Peyer's patch (tissue), 4 donors: Measurements from ENCODE around the gene SH3BP1.

Source experiments
- POLR2A ChIP-seq, 2 donors: fragments of 450-650 bp; IDR thresholded peaks; one replicate each; pipeline ENCODE4 v1.5.1; 2017; ENCODE audit warnings: antibody characterized with exemption in 2 of 2, mild to moderate bottlenecking in 2 of 2, moderate library complexity in 2 of 2
- TF ChIP-seq, protein P1 (sequence below), 6 experiments: fragments of 450-650 bp in 4 of 6; fragments of 200-600 bp in 2 of 6; sonication (generic) in 1 of 6; IDR thresholded peaks; one replicate each; pipeline ENCODE4 v1.5.1; 2017 to 2019; ENCODE audit warnings: antibody characterized with exemption in 6 of 6, mild to moderate bottlenecking in 3 of 6, moderate library complexity in 1 of 6

DNA sequence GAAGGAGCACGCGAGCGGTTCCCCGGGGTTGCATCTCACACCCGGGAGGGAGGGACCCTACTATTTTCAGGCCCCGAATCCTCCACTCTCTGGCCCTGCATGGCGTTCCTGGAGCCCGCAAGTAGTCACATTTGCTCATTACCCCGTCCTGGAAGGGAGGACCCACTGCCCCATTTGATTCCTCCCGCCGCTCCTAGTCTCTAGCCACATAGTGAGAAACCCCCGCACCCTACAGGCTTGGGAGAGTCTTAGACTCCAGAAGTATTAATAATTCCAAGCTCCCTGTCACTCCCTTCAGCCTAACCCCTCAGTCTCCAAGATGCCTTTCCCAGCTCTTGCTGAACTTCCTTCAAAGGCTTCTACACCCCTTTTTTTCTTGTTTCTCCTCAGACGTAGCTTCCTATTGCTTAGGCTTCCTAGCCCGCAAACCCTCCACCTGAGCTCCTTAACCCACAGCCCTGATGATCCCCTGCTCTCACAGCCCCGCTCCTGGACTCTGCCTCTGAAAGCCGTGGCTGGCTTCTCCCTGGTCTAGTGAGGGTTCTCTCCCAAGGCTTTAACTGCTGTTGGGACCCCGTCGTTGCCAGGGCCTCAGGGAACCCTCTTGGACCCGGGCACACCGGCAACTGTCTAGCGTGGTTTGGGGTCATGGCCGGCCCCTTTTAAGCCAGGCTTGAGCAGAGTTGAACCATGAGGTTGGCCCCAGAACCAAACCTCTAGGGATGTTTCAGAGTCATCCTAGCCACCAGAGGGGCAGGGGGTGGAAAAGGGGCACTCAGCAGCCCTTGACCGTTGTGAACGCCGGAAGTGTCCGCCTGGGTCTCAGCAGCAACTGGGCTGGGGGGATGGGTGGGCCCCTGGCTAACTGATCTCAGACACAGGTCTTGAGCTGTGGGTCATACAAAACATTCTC lies 30.0 kb upstream of the SH3BP1 start:
- TF ChIP-seq, protein P1, sequence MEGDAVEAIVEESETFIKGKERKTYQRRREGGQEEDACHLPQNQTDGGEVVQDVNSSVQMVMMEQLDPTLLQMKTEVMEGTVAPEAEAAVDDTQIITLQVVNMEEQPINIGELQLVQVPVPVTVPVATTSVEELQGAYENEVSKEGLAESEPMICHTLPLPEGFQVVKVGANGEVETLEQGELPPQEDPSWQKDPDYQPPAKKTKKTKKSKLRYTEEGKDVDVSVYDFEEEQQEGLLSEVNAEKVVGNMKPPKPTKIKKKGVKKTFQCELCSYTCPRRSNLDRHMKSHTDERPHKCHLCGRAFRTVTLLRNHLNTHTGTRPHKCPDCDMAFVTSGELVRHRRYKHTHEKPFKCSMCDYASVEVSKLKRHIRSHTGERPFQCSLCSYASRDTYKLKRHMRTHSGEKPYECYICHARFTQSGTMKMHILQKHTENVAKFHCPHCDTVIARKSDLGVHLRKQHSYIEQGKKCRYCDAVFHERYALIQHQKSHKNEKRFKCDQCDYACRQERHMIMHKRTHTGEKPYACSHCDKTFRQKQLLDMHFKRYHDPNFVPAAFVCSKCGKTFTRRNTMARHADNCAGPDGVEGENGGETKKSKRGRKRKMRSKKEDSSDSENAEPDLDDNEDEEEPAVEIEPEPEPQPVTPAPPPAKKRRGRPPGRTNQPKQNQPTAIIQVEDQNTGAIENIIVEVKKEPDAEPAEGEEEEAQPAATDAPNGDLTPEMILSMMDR (IDR thresholded peaks at IDR 0.05): no peak
- TF ChIP-seq POLR2A (IDR thresholded peaks at IDR 0.05): no peak
